OCI-M2 (cell line): ENCODE measurements around the gene MAP3K4.

Experiments
- DNase-seq: peaks from one replicate; lab custom pipeline; 2025; ENCODE audit not compliant: unreplicated experiment; lab: John Stamatoyannopoulos, UW

MAP3K4 gene

GRCh38 chr6:161139766-161140553 is 148.4 kb downstream of the MAP3K4 start:
- DNase-seq, result no peak

GRCh38 chr6:161140554-161140875 is 148.9 kb downstream of the MAP3K4 start:
- no peak for DNase-seq

DNA sequence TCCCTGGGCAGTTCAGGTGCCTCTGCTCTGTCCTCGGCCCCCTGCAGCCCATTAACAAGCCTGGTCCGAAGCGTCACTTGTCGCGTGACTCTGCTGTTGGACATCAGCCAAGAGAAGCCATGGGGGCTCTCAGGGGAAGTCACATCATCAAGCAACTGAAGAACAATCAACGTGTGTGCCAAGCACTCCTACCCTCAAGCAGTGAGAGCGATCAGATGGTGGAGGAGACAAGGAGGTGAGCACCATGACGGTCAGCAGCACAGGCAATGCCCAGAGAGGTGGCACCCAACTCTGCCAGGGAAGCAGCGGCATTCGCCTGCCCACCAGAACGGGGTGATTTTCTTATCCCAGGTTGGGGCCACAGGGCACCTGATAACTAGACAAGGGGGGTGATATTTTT is 149.6 kb downstream of the MAP3K4 start:
- no peak for DNase-seq

DNA sequence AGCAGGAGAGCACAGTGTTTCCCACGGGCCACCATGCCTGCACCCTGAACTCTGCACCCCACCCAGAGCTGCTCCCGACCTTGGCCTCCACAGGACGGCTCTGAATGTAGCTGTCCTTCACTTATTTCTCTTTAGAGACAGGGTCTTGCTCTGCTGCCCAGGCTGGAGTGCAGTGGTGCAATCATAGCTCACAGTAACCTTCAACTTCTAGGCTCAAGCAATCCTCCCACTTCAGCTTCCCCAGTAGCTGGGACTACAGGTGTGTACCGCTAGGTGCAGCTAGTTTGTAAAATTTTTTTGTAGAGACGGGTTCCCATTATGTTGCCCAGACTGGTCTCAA is 151.4 kb downstream of the MAP3K4 start:
- no peak for DNase-seq

- no peak for DNase-seq
These were observed 152.3 kb downstream of the MAP3K4 start for GRCh38 chr6:161143663-161144430.

DNA sequence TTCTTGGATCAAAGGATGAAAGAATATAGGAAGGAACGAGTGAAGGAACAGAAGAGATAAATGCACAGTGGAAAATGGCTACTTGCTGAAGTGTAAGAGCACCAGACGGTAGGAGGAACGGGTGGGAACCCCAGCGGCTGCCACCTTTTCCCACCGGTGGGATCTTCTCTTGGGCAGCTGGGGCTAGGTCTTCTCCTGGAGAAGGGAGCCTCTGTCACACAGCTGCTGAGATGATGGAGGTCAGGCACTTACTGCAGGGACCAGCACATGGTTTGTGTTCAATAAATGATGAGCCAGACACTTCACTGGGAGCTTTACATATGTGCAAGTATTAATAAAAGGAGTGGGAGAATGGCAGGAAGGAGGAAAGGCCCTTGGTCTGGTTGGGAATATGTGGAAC is 158.6 kb downstream of the MAP3K4 start:
- no peak for DNase-seq

- no peak for DNase-seq
These were observed 159.0 kb downstream of the MAP3K4 start for GRCh38 chr6:161150566-161150965.

DNA sequence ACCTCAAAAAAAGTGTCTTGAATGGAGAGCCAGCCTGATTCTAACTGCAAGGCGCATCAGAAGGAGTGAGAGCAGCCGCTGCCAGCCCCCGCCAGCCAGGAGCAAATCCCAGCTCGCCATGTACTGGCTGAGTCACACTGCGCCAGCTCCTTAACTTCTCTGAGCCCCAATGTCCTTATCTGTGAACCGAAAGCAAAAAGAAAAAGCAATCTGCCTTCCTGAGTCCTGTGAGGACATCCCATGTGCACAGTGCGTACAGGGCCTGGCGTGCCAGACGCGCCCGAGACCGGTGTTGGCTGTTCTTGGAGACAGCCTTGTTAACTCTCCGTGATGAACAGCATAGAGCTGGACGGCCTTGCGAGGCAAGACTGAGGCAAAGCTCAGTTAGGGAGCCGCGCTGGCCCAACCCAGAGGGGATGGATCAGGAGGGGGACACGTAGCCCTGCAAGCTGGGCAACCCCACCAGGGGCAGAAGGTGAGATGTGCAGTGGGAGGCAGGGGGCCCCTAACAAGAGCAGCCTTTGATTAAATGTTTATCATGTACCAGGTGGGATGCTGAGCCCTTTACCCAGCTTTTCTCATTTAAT is 159.6 kb downstream of the MAP3K4 start:
- DNase-seq, result no peak

DNA sequence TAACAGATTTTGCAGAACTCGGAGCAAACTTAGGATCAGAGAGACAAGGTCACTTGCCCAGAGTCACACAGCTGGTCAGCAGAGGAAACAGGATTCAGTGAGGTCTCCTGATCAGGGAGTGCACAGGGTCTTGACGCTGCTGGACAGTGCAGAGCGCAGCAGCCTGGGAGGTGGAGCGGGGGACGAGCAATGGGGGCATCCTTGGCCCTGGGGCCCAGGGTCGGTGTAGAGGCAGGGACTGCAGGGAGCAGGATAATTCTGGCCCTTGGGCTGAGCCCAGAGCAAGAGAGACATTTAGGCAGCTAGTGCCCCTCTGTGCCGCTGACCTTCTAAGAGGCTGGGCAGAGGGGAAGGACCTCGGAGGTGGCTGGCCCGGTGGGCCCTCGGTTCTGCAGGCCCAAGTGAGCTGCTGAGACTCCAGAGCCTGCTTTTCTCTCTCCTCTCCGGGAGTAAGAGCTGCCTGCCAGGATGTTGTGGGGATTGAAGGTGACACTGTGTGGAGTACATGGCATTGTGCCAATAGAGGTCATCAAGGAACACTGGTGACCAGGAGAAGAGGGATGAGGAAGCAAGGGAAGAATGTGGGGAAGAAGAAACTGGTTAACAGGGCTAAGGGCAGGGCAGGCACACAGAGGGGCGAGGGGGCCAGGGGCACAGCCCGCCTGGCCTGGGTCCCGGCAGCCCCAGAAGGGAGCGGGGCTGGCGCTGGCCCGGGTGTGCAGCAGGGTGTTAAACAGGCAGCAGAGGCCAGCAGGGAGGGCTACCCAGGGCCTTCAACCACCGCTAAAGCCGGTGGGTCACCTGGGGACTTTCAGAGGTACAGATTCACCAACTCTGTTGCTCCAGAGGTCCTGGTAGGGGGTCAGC is 160.3 kb downstream of the MAP3K4 start:
- DNase-seq, result no peak

DNA sequence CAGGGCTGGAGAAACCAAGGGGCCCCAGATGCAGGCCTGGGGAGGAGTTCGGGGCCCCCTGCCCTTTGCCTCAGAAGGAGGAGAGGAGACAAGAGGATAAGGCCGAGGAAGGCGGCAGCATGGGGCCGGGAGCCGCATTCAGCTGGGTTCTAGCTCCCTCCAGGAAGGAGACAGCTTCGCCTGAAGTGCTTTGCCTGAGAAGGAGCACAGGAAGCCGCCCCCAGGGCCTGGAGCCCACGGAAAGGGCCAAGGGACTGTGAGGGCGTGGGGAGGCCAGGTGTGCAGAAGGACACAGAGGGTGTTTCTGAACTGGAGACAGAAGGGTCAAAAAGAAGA is 160.9 kb downstream of the MAP3K4 start:
- no peak for DNase-seq

- DNase-seq, result no peak
These were observed 161.5 kb downstream of the MAP3K4 start for GRCh38 chr6:161152907-161153662.

GRCh38 chr6:161153725-161154124 is 162.2 kb downstream of the MAP3K4 start:
- no peak for DNase-seq

DNA sequence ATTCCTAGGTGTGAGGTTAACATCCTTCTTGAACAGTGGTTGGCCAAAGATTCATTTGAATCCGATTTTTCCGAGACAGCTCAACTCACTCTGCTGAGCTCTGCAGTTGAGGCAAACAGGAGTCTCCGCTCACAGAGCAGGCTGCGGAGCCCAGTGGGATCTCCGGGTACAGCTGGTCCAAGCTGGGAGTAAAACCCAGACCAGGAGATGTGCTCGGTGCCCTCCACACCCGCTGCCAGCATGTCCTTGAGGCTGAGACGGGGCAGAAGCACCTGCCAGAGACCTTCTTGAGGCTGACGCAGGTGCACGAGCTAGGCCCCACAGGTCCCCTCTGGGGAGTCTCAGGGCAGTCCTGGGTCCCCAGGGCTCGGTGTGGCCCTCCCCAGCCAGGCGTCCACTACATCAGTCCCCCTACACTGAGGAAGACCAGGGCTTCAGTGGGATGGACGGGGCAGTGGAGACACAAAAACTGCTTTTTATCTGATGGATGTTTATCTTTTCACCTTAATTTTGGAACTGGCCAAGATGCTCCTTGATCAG is 163.3 kb downstream of the MAP3K4 start:
- DNase-seq, result no peak

DNA sequence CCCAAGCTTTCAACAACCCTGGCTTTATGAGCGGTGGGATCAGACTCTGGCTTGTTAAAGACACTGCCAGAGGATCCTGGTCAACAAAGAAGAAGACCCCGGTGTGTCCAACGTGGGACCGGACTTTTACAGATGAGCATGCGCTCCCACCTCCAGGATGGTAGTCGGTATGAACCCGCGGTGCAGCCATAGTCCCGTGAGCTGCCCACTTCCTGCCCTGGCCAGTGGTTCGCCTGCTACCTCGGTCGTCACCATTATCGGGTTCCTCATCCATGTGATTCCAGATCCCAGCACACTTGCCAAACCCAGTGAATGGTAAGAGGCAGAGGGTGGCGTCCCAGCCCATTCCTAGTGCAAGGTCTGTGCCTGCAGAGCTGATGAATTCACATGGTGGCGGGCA is 169.6 kb downstream of the MAP3K4 start:
- DNase-seq, result no peak

- DNase-seq, result no peak
These were observed 170.5 kb downstream of the MAP3K4 start for GRCh38 chr6:161161889-161162624.

GRCh38 chr6:161162722-161163121 is 171.2 kb downstream of the MAP3K4 start:
- no peak for DNase-seq

DNA sequence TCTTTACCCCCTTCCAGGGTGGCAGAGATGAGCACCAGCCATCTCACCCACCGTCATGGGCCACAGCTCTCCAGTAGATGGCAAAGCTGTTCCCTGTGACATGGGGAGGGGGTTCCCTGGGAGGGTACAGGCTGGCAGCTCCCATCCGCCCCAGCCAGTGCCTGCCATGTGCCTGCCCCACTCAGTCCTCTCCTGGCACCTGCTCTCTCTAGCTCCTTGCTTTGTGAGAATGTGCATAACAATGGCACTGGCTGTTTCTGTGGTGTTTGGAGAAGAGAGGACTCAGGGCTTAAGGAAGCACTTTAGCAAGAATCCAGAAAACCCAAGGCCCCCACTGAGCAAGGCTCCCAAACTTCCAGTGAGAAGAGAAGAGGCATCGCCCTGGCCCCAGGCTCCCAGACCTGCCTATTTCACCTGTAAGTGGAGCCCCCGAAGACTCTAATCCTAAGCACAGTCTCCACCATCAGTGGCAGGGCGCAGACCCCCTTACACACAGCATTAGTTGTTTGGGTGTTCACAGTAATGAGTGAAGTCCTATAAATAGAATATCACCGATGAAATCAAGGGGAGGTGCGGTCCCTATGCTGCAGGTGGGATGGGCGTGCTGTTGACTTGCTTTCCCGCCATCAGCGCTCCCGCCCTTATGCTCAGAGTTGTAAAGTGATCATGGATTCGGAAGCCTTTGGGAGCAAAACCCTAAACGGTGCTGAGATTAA is 172.1 kb downstream of the MAP3K4 start:
- no peak for DNase-seq

- DNase-seq, result no peak
These were observed 172.6 kb downstream of the MAP3K4 start for GRCh38 chr6:161164182-161164625.

- DNase-seq, result no peak
These were observed 174.6 kb downstream of the MAP3K4 start for GRCh38 chr6:161166176-161166575.
